ENCODE data around the gene ALG11. TPM values are rescaled to one million over a fixed set of nuclear protein-coding genes. Genes with fewer than 3 reads are reported as not detected.

Gene ALG11
- total RNA-seq, 1 experiment from 2014 or later = 22.6 TPM

GRCh38 chr13:51997641-51998330 is 14.4 kb upstream of the ALG11 start:
- TF ChIP-seq EZH2 (IDR thresholded peaks at IDR 0.05) = no peak
- TF ChIP-seq MAX (IDR thresholded peaks at IDR 0.05) = no peak
- TF ChIP-seq CTCF (IDR thresholded peaks at IDR 0.05 in 2 of 3, conservative IDR thresholded peaks at IDR 0.05 in 1 of 3; ENCODE audit: borderline replicate concordance in 1 of 3, insufficient read depth in 1 of 3, low read depth in 2 of 3, low read length in 2 of 3) = no peak
- no peak for TF ChIP-seq RAD21 (IDR thresholded peaks at IDR 0.05; ENCODE audit: low read depth)
- TF ChIP-seq TCF7L2 (IDR thresholded peaks at IDR 0.05; ENCODE audit: borderline replicate concordance, extremely low read depth, insufficient read depth, insufficient read length) = no peak
- TF ChIP-seq REST (IDR thresholded peaks at IDR 0.05; ENCODE audit: low read depth) = no peak
- no peak for DNase-seq (ENCODE audit: low read depth, low spot score)
- Histone ChIP-seq H3K36me3 (ENCODE audit: control insufficient read depth in 1 of 2, insufficient read depth in 2 of 2, low read length in 2 of 2) (no peaks in the 10 kb centered on the region), H4K20me1 (ENCODE audit: insufficient read depth) (no peaks in the 10 kb centered on the region), H3K79me2 (ENCODE audit: insufficient read depth, low read length) (no peaks in the 10 kb centered on the region), H3K27me3 (ENCODE audit: insufficient read depth, low read length) (no peaks in the 10 kb centered on the region), H2AFZ (ENCODE audit: low read depth, low read length, poor library complexity, severe bottlenecking) (no peak overlapping the region), H3K27ac (ENCODE audit: low read depth, low read length) (no peak overlapping the region), H3K9me3 (ENCODE audit: control insufficient read depth in 1 of 2, insufficient read depth in 1 of 2, low read depth in 1 of 2, low read length in 2 of 2) (no peaks in the 10 kb centered on the region), H3K9me2 (ENCODE audit: insufficient read depth) (no peaks in the 10 kb centered on the region), H3K4me2 (ENCODE audit: low read length) (no peak overlapping the region), H3K4me3 (replicated peaks in 1 of 2; ENCODE audit: low read depth in 1 of 2, low read length in 2 of 2) (no peak overlapping the region), H3K9ac (ENCODE audit: low read length) (no peak overlapping the region), H3K4me1 (ENCODE audit: control insufficient read depth in 1 of 2, insufficient read depth in 2 of 2, low read length in 2 of 2) (peaks cover 0 to 5% of the 10 kb centered on the region in 2 experiments; a peak in 1 of 4 replicates)
- no TSS peak for BruUV-seq (replicated peaks)
- no peak for ATAC-seq
- POLR2A ChIA-PET = no interaction called here
- CTCF ChIA-PET = no interaction called here
- RAD21 ChIA-PET (ENCODE audit: low non-redundant PET in 1 of 2, low total read pairs in 2 of 2, uncharacterized antibody in 2 of 2, unreplicated experiment in 2 of 2) = no interaction called here
- intact Hi-C loops (cut with micrococcal nuclease) = no loop called here

Measured in HCT116 (cell line).